HepG2 (cell line): Measurements from ENCODE around the gene VPS25. TPM values are rescaled to one million over a fixed set of nuclear protein-coding genes. Genes with fewer than 3 reads are reported as not detected.

Experiments used
- ARHGAP35 ChIP-seq: sonication (generic); formaldehyde crosslinking; IDR thresholded peaks from 2 replicates; pipeline ENCODE4 v1.9.0; 2022; ENCODE audit warnings: mild to moderate bottlenecking, inconsistent platforms, moderate library complexity, missing genetic modification reagents, borderline replicate concordance
- ARNT2 ChIP-seq: sonication (generic); formaldehyde crosslinking; IDR thresholded peaks from 2 replicates; pipeline ENCODE4 v1.8.0; 2022; ENCODE audit warnings: mild to moderate bottlenecking, low read depth, missing genetic modification reagents, moderate library complexity
- BRD4 ChIP-seq: sonication (generic); formaldehyde crosslinking; IDR thresholded peaks from 2 replicates; pipeline ENCODE4 v1.4.0; 2020; ENCODE audit warnings: missing genetic modification reagents
- CBX1 ChIP-seq: IDR thresholded peaks from one replicate; pipeline ENCODE4 v1.6.1; 2016; ENCODE audit warnings: antibody characterized with exemption, low read depth
- CCDC6 ChIP-seq: sonication (generic); formaldehyde crosslinking; IDR thresholded peaks from 2 replicates; pipeline ENCODE4 v1.8.1; 2022; ENCODE audit warnings: mild to moderate bottlenecking, missing genetic modification reagents, moderate library complexity
- DBP ChIP-seq: sonication (generic); formaldehyde crosslinking; IDR thresholded peaks from 2 replicates; pipeline ENCODE4 v1.4.0; 2020; ENCODE audit warnings: missing genetic modification reagents; ENCODE audit errors: not compliant biosample characterization
- FOXK2 ChIP-seq: fragments of 450-650 bp; IDR thresholded peaks from 2 replicates; pipeline ENCODE4 v1.6.1; 2016
- HNRNPK ChIP-seq: fragments of 200-400 bp; formaldehyde crosslinking; IDR thresholded peaks from 2 replicates; pipeline ENCODE4 v1.6.1; 2018; ENCODE audit warnings: low read length, low read depth, moderate library complexity, mild to moderate bottlenecking; ENCODE audit not compliant: poor library complexity, severe bottlenecking
- KLF6 ChIP-seq: IDR thresholded peaks from 2 replicates; pipeline ENCODE4 v1.8.0; 2016; ENCODE audit warnings: missing biosample characterization, missing genetic modification reagents
- MEIS2 ChIP-seq: sonication (generic); formaldehyde crosslinking; IDR thresholded peaks from 2 replicates; pipeline ENCODE4 v1.9.0; 2021; ENCODE audit warnings: mild to moderate bottlenecking, missing genetic modification reagents
- MYC ChIP-seq: sonication (generic); formaldehyde crosslinking; IDR thresholded peaks from 2 replicates; pipeline ENCODE4 v1.9.0; 2021; ENCODE audit warnings: missing genetic modification reagents, borderline replicate concordance
- MYNN ChIP-seq: sonication (generic); formaldehyde crosslinking; IDR thresholded peaks from 2 replicates; pipeline ENCODE4 v1.4.0; 2020; ENCODE audit warnings: mild to moderate bottlenecking, low read depth, missing genetic modification reagents
- POGZ ChIP-seq: sonication (generic); formaldehyde crosslinking; IDR thresholded peaks from 2 replicates; pipeline ENCODE4 v1.4.0; 2020; ENCODE audit warnings: mild to moderate bottlenecking, missing genetic modification reagents
- REL ChIP-seq: sonication (generic); formaldehyde crosslinking; conservative IDR thresholded peaks from 2 replicates; pipeline ENCODE4 v1.8.0; 2022; ENCODE audit warnings: mild to moderate bottlenecking, missing genetic modification reagents, moderate library complexity
- SKI ChIP-seq: fragments of 450-650 bp; IDR thresholded peaks from one replicate; pipeline ENCODE4 v1.6.1; 2018; ENCODE audit warnings: mild to moderate bottlenecking; ENCODE audit not compliant: partially characterized antibody
- SOX5 ChIP-seq: IDR thresholded peaks from 2 replicates; pipeline ENCODE4 v1.6.1; 2016; ENCODE audit warnings: borderline replicate concordance
- ZFX ChIP-seq: sonication (generic); formaldehyde crosslinking; IDR thresholded peaks from 2 replicates; pipeline ENCODE4 v1.4.0; 2020; ENCODE audit warnings: mild to moderate bottlenecking, low read depth, missing genetic modification reagents, moderate library complexity
- ZNF225 ChIP-seq: sonication (generic); formaldehyde crosslinking; IDR thresholded peaks from 2 replicates; pipeline ENCODE4 v1.4.0; 2020; ENCODE audit warnings: mild to moderate bottlenecking, missing genetic modification reagents
- ZNF317 ChIP-seq: sonication (generic); formaldehyde crosslinking; IDR thresholded peaks from 2 replicates; pipeline ENCODE4 v1.5.0; 2020; ENCODE audit warnings: mild to moderate bottlenecking, missing genetic modification reagents
- ZNF446 ChIP-seq: sonication (generic); formaldehyde crosslinking; IDR thresholded peaks from 2 replicates; pipeline ENCODE4 v1.5.0; 2020; ENCODE audit warnings: mild to moderate bottlenecking, missing genetic modification reagents
- ZNF501 ChIP-seq: sonication (generic); formaldehyde crosslinking; IDR thresholded peaks from 2 replicates; pipeline ENCODE4 v1.5.1; 2020; ENCODE audit warnings: mild to moderate bottlenecking, moderate library complexity, missing genetic modification reagents
- ZNF530 ChIP-seq: sonication (generic); formaldehyde crosslinking; IDR thresholded peaks from 2 replicates; pipeline ENCODE4 v1.5.0; 2020; ENCODE audit warnings: low read depth, mild to moderate bottlenecking, missing genetic modification reagents
- ZNF572 ChIP-seq: sonication (generic); formaldehyde crosslinking; IDR thresholded peaks from 2 replicates; pipeline ENCODE4 v1.5.1; 2020; ENCODE audit warnings: mild to moderate bottlenecking, missing genetic modification reagents
- ZNF7 ChIP-seq: IDR thresholded peaks from 2 replicates; pipeline ENCODE4 v1.6.1; 2016; ENCODE audit warnings: missing biosample characterization, missing genetic modification reagents
- ZZZ3 ChIP-seq: sonication (generic); formaldehyde crosslinking; IDR thresholded peaks from 2 replicates; pipeline ENCODE4 v1.4.0; 2020; ENCODE audit warnings: missing genetic modification reagents, mild to moderate bottlenecking, borderline replicate concordance
- polyA plus RNA-seq, 8 experiments: library from polyadenylated mRNA; depleted of rRNA in 3 of 8; stranded (reverse) in 7 of 8; unstranded in 1 of 8; fragments of >200 nt; fragmentation: Illumina TruSeq in 4 of 8; extraction: Trizol in 4 of 8; gene quantifications; 2 replicates each; pipeline versions ENCODE4 v1.2.1 to v1.2.3, GENCODE V29; 2011 to 2016; ENCODE audit warnings: low read depth in 4 of 8, missing spikeins in 1 of 8, mixed read lengths in 1 of 8; ENCODE audit not compliant: insufficient read depth in 1 of 8
- total RNA-seq, 5 experiments: library from RNA; depleted of rRNA; stranded (reverse); fragments of >200 nt; fragmentation: Illumina TruSeq; extraction: Trizol; gene quantifications; 2 replicates each; pipeline ENCODE4 v1.2.3, GENCODE V29; 2016; ENCODE audit warnings: low read depth in 1 of 5
- TF ChIP-seq, protein P1 (sequence below): sonication (generic); formaldehyde crosslinking; IDR thresholded peaks from 2 replicates; pipeline ENCODE4 v1.8.1; 2023; ENCODE audit warnings: mild to moderate bottlenecking, missing genetic modification reagents
- TF ChIP-seq, protein P2 (sequence below): sonication (generic); formaldehyde crosslinking; IDR thresholded peaks from 2 replicates; pipeline ENCODE4 v1.5.0; 2020; ENCODE audit warnings: missing genetic modification reagents

Gene VPS25
- total and polyA plus RNA-seq, 2 of the 13 experiments (the other 11 are each of a cell fraction or from before 2014, with no cell fraction given): 161 to 249 TPM

DNA sequence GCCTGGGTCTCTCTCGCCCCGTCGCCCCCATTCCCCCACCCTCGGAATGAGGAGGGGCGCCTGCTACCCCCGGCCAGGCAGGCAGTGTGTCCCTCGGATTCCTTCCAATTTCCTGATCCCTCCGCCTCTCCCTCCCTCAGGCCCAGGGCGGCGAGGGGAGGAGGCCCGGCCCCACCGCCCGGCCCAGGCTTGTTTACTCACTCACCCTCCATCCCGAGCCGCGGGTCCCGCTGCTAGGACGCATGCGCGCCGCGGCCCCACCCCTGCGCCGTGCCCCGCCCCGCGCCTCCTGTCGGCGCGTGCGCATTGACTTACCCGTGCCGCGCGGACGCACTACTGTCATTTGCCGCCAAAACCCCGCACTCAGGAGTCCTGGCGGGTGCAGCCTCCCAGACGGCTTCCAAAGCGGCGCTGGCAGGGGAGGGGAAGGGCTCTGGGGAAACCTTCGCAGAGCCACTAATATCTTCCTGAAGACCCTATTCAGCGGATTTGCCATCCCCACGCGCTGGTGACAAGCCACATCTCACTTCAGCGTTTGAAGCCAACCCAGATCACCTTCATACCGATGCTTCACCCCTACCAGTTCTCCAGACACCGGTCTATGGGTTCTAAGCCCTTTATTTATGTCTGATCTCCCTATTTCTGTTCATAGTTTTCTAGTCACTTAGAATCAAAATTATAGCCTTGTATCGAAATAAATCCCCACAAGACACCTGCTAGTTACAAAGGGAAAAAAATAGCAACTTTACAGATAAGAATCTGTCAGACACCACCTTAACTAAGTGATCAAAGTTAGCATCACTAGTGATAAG, 28.2 kb upstream of the VPS25 start, which contains the start of gene EZH1 (continued):
- TF ChIP-seq ZNF446: peak; percentile 32; the same call in 1 of the 2 replicates
- no peak; the same call in 1 of the 2 replicates for TF ChIP-seq BRD4 (CRISPR knock-in tag)
- peak; percentile 84 for TF ChIP-seq ARNT2 (CRISPR knock-in tag)
- TF ChIP-seq, protein P1, sequence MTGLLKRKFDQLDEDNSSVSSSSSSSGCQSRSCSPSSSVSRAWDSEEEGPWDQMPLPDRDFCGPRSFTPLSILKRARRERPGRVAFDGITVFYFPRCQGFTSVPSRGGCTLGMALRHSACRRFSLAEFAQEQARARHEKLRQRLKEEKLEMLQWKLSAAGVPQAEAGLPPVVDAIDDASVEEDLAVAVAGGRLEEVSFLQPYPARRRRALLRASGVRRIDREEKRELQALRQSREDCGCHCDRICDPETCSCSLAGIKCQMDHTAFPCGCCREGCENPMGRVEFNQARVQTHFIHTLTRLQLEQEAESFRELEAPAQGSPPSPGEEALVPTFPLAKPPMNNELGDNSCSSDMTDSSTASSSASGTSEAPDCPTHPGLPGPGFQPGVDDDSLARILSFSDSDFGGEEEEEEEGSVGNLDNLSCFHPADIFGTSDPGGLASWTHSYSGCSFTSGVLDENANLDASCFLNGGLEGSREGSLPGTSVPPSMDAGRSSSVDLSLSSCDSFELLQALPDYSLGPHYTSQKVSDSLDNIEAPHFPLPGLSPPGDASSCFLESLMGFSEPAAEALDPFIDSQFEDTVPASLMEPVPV: peak; percentile 98
- TF ChIP-seq SKI: peak; percentile 16
- peak; percentile 72; the same call in 1 of the 2 replicates for TF ChIP-seq MYNN (CRISPR knock-in tag)
- peak; percentile 97; the same call in 1 of the 2 replicates for TF ChIP-seq CCDC6
- TF ChIP-seq KLF6 (CRISPR knock-in tag): peak; percentile 85; the same call in 1 of the 2 replicates
- no peak; the same call in 1 of the 2 replicates for TF ChIP-seq ZZZ3 (CRISPR knock-in tag)
- TF ChIP-seq ZNF530 (CRISPR knock-in tag): 0 out of 2 replicates have a peak, but pooled peaks have one; percentile 43
- TF ChIP-seq, protein P2, sequence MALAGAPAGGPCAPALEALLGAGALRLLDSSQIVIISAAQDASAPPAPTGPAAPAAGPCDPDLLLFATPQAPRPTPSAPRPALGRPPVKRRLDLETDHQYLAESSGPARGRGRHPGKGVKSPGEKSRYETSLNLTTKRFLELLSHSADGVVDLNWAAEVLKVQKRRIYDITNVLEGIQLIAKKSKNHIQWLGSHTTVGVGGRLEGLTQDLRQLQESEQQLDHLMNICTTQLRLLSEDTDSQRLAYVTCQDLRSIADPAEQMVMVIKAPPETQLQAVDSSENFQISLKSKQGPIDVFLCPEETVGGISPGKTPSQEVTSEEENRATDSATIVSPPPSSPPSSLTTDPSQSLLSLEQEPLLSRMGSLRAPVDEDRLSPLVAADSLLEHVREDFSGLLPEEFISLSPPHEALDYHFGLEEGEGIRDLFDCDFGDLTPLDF: peak; percentile 92
- 0 out of 2 replicates have a peak, but pooled peaks have one; percentile 81 for TF ChIP-seq ZNF572
- TF ChIP-seq DBP (CRISPR knock-in tag): peak; percentile 39
- TF ChIP-seq CBX1: peak; percentile 14
- peak; percentile 69; the same call in 1 of the 2 replicates for TF ChIP-seq ZNF225 (CRISPR knock-in tag)
- peak; percentile 36; the same call in 1 of the 2 replicates for TF ChIP-seq SOX5 (CRISPR knock-in tag)
- TF ChIP-seq MEIS2: peak; percentile 75
- TF ChIP-seq MYC (CRISPR knock-in tag): peak; percentile 43
- TF ChIP-seq ZFX (CRISPR knock-in tag): peak; percentile 98
- TF ChIP-seq ZNF501 (CRISPR knock-in tag): peak; percentile 94
- peak; percentile 37; the same call in 1 of the 2 replicates for TF ChIP-seq ZNF317 (CRISPR knock-in tag)
- peak; percentile 96 for TF ChIP-seq FOXK2
- peak; percentile 44 for TF ChIP-seq POGZ (CRISPR knock-in tag)
- no peak for TF ChIP-seq ZNF7
- peak; percentile 93 for TF ChIP-seq ARHGAP35 (CRISPR knock-in tag)
- TF ChIP-seq HNRNPK: peak; percentile 95
- peak; percentile 92; the same call in 1 of the 2 replicates for TF ChIP-seq REL (CRISPR knock-in tag)
